DMS153 treated with DMSO at 0.1 percent for 48 hours (cell line): ENCODE results near the gene ALKBH3.

Source experiments
- DNase-seq: peaks from one replicate; lab custom pipeline; 2025; ENCODE audit not compliant: unreplicated experiment; lab: John Stamatoyannopoulos, UW

ALKBH3 gene

GRCh38 chr11:43921561-43922294 lies 41.1 kb downstream of the ALKBH3 start:
- DNase-seq = no peak

DNA sequence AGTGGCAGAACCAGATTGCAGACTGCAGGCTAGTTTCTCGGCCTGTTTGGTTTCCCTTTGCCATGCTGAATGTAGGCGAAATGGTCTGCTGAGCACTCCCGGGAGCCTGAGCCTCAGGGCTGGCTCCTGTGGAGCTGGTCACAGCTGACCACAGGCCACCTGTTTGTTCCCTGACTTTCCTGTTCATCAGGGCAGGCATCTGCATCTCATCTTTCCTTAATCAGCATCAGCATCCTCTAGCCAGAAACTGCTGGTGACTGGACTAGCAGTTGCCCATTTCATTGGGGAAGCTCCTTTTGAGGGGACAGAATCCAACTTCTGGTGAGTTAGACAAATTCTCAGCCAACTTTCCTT lies 41.6 kb downstream of the ALKBH3 start:
- no peak for DNase-seq

GRCh38 chr11:43922744-43923405 lies 42.2 kb downstream of the ALKBH3 start:
- no peak for DNase-seq

DNA sequence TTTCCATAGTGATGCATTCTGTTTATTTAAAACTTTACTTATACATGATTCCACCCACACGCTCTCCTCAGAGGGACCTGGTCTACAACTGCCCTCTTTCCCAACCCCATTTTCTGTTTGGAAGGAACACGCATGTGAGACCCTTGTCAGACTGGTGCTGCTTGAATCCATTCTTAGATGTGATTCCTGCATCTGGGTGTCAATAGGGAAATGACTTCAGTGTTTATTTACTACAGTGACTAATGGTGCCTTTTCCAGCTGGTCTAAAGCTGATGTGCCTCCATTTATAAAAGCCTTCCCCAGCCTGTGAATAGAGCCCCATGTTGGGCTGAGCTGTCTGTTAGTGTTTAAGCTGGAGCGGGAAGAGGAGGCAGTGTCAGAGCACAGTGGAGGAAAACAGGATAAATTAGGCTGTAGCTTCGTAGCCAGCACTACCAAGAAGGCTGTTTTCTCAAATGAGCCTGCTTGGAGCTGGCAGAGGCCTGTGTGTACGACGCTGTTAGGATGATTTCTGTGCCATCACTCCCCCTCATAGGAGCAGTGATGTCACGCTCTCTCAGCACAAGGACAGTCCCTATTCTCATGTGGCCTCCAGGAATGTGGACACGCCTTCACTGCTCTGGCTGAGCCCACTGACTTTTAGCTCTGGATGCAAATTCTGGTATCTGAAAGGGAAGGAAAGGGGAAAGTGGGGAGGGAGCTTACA lies 42.9 kb downstream of the ALKBH3 start:
- no peak for DNase-seq

DNA sequence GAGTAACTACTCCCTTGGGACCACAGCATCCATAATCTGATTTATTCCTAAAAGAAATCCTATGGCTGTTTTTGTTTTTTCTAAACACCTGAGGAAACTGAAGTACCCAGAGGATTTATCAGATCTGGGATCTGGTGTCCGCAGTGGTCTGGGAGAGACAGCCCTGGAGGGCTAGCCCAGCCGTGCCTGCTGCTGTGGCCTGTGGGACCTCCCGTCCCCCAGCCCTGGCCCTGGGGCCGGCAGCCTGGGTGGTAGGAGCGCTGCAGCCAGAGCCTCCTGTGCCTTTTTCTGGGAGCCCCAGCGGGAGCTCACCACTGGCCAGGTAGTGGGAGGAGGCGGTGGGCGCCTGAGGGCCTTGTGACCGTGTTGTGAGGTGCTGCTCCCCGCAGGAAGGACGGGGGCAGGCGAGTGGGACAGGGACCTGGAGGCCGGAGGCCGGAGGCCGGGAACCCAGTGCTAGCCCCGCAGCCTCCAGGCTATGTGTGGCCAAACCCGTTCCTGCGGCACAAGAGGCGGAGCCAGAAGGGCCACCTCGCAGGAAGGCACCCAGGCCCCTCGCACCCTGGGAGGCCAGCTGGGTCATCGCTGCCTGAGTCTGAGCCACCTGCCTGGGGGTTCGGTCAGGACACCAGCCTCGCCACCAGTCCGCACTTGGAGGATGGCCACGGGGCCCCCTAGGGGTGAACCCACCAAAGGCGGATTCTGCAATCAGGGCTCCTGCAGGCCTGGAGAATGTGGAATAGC lies 43.7 kb downstream of the ALKBH3 start:
- no peak for DNase-seq

DNA sequence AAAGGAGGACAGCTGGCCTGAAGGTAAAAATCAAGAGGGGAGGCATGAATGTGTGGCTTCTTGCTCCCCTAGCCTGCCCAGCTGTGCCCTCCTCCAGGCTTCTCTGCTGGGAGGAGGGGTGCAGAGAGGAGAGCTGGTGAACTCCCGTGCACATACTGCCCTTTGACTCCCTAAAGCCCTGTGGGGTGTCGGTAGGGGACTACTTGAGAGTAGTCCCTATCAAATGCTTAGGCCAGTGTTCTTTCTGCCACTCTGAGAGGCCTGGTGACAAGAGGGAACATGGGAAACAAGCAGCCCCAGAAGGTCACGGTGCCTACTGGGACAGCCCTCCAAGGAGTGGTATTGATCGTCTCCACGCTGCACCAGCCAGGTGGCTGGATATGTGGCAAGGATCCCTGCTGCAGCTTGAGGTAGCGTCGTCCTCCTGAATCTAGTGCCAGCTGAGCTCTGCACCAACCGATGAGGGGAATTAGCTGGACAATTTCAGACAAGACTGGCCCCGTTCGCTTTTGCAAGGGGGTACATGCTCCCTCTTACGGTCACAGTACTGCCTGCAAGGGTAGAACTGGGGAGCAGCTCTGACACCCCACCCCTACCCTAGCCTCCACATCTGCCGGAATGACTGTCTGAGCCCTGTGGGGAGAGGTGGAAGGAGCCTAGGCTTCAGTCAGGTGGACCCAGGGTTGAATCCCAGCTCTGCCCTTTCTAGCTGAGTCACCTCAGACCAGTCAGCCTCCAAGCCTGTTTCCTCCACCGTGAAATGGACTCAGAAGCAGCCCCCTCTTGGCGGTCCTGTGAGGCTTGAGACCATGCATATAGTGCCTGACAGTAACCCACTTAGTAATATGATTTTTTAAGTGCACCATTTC lies 44.7 kb downstream of the ALKBH3 start:
- DNase-seq = no peak

DNA sequence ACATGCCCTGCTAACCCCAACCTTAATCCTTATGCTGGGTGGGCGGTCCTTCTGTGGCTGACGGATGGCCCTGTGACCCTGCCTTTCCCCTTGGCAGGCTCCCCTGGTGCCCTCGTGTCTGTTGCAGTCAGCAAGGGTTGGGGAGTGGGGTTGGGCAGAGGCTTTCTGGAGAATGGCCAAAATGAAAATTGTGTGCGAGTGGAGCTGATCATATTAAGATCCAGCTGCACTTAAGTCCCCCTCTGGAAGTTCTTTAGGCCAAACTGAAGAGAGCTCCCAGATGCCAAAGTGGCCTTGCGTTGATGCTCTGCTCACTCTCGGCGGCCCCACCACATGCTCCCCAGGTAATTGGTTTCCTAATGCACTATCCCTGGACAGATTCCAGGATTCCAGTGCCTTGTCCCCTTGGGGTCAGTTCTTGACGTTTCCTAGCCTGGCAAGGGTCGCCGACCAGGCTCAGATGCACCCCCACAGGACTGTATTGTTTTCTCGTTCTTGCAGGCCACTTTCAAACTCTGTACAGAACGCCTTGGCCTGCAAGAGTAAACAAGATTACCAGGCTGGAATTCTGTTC lies 45.4 kb downstream of the ALKBH3 start:
- no peak for DNase-seq

- no peak for DNase-seq
Measured at GRCh38 chr11:43927070-43927469, 46.4 kb downstream of the ALKBH3 start.

- DNase-seq = no peak
Measured at GRCh38 chr11:43927925-43928707, 47.5 kb downstream of the ALKBH3 start.

GRCh38 chr11:43928721-43929120 lies 48.1 kb downstream of the ALKBH3 start:
- DNase-seq = no peak

DNA sequence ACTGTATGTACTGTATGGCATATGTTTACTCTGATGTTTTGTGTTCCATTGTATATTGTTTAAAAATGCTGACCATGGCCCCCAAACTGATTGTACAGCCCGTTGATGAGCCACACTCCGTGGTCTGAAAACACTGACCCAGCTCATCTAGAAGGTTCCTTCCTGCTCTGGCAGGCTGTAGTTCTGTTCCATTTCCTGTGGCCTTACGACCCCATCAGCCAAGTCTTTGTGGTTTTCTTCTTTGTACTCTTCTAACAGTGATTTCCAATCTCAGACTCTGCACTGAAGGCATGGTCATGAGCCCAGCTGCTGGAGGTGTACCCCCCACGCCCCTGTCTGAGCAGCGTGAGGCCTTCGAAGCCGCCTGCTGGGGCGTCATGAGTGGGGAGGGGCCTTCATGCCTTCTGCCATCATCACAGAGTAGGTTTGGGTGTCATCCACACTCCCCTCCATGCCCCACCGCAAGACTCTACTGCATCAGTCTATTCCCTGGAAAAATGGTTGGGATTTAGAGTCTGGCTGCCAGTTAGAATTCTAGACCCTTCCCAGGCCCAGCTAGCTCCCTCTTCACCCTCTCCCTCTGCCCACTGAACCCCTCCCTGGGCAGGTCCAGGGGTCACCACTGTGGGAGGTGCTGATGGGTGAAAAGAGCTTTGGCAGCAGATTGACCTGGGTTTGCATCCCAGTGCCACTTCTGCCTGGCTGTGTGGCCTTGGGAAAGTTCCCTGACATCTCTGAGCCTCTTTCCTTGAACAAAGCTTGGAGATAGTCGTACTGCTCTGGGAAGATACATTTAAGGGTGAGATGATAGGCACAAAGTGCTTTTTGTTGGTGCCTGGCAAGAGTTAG lies 50.5 kb downstream of the ALKBH3 start:
- no peak for DNase-seq

GRCh38 chr11:43931717-43932039 lies 51.0 kb downstream of the ALKBH3 start:
- DNase-seq = no peak

GRCh38 chr11:43933226-43933607 lies 52.6 kb downstream of the ALKBH3 start:
- DNase-seq = no peak

DNA sequence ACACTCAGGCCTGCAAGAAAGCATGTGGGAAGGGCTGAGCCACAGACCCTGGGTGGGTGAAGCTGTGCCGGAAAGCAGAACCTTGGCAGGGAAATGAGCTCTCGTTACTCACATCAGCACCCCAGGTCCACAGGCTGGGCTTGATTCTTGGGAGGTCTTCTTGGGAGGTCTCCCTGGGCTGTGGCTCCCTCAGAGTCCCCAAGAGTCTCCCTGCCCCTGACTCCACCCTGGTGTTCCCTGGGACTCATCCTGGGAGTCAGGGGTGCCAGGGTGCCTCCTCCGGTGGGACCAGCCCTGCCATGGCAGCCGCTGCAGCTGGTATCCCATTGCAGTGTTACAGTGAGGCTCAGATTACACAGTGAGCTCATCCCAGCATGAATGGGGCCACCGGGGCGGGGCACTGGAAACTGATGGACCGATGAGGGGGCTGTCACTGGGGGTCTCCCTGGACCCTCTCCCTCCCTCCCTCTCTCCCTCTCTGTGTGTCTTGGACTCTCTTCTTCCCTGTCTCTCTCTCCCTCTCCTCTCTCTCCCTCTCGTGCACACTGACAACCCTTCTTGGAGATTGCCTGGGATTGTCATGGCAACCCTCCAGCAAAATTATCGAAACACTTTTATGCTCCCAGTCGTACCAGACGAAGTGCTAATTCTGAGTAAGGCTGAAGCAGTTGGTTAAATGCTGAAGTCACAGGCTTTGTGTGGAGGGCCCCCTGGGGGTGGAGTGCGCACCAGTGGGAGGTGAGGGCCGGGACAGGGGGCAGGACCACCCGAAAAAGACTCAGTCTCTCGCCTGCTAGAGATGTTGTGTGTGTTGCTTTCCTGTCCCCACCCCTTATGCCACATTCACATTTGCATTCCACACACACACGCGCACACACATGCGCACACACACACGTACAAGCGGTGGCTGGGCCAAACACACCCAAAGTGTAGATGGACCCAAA lies 53.2 kb downstream of the ALKBH3 start:
- DNase-seq = no peak

- DNase-seq = no peak
Measured at GRCh38 chr11:43934601-43935423, 54.2 kb downstream of the ALKBH3 start.

DNA sequence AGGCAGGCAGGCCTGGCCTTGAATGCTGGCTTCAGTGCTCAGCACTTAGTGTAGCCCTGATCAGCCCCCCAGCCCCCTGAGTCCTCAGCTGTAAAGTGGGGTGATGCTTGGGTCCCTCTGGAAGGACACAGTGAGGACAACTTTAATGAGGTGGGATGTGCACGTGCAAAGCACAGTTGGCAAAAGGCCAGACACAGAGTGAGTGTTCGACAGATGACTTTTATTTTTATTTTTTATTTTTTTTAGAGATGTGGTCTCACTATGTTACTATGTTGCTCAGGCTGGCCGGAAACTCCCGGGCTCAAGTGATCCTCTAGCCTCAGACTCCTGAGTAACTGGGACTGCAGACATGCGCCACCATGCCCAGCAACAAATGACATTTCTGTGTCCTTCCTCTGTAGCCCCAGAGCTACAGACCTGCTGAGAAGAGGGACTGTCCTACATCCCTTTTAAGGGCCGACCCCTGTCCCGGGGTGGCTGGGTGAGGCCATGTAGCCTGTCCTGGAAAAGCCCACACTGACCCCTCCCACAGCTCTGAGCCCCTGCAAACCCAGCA lies 54.9 kb downstream of the ALKBH3 start:
- DNase-seq = no peak
